ENCODE measurements around the gene GATA3. TPM values are rescaled to one million over a fixed set of nuclear protein-coding genes. Genes with fewer than 3 reads are reported as not detected.

The GATA3 gene
- total RNA-seq, 2 experiments from 2014 or later, result 24.4 to 27.2 TPM

- no peak overlapping the region for H3K4me3 Mint-ChIP-seq
- ChIA-PET POLR2A (no interaction called here), CTCF (no interaction called here)
- H3K36me3 Mint-ChIP-seq (ENCODE audit: low read depth), result no peaks in the 10 kb centered on the region
- H3K4me1 Mint-ChIP-seq (ENCODE audit: low read depth), result peaks cover 20% of the 10 kb centered on the region
- H3K27me3 Mint-ChIP-seq, result no peaks in the 10 kb centered on the region
- H3K27ac Mint-ChIP-seq, result peak overlapping the region; percentile 59
- ATAC-seq, result peak; percentile 98
- TF ChIP-seq, protein P1, sequence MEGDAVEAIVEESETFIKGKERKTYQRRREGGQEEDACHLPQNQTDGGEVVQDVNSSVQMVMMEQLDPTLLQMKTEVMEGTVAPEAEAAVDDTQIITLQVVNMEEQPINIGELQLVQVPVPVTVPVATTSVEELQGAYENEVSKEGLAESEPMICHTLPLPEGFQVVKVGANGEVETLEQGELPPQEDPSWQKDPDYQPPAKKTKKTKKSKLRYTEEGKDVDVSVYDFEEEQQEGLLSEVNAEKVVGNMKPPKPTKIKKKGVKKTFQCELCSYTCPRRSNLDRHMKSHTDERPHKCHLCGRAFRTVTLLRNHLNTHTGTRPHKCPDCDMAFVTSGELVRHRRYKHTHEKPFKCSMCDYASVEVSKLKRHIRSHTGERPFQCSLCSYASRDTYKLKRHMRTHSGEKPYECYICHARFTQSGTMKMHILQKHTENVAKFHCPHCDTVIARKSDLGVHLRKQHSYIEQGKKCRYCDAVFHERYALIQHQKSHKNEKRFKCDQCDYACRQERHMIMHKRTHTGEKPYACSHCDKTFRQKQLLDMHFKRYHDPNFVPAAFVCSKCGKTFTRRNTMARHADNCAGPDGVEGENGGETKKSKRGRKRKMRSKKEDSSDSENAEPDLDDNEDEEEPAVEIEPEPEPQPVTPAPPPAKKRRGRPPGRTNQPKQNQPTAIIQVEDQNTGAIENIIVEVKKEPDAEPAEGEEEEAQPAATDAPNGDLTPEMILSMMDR (IDR thresholded peaks at IDR 0.05), result no peak
- intact Hi-C loops (cut with micrococcal nuclease), result no loop called here
- DNase-seq, result peak; percentile 80
- H3K9me3 Mint-ChIP-seq, result no peaks in the 10 kb centered on the region
These were observed 34.0 kb downstream of the GATA3 start for GRCh38 chr10:8088504-8088903.

DNA sequence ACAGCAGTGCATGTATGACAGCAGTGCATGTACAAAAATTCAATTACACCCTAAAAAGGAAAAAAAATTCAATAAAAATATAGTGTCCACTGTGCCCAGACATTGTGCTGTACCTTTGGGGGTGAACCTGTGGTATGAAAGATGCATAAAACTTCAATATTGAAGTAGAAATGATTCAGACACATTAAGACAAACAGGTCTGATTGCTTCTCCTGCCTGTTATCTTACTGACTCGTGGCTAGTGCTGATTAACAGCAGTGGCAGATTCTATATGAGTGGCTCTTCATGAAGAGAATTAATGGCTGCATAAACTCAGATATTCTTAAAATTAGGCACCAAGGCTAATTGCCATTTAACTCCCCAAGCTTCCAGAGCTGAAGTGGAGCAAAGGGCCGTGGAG is 37.9 kb downstream of the GATA3 start:
- Mint-ChIP-seq H3K9me3 (peaks cover 1% of the 10 kb centered on the region), H3K36me3 (ENCODE audit: low read depth) (no peaks in the 10 kb centered on the region), H3K4me1 (ENCODE audit: low read depth) (peaks cover 11% of the 10 kb centered on the region), H3K4me3 (no peak overlapping the region), H3K27me3 (no peaks in the 10 kb centered on the region), H3K27ac (no peak overlapping the region)
- intact Hi-C loops (cut with micrococcal nuclease), result no loop called here
- ChIA-PET CTCF (no interaction called here), POLR2A (no interaction called here)
- DNase-seq, result no peak
- no peak for ATAC-seq
- TF ChIP-seq, protein P1 (IDR thresholded peaks at IDR 0.05), result no peak

DNA sequence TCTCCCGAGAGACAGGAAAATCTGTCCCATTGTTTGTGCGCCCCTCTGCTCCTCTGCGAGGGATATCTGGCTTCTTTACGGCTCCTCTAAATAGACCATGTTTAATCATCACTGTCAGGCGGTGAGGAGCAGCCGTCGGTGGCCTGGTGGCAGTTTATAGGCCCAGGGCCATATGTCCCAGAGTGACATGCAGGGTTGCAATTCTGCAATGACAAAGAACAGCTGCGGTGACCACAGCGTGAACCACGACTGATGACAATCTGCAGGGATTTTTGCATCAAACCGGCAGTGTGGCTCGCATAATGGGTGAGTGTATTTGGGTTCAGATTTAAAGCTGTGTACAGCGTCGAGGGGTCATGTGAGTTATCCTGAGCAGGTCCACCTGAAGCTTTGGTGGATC is 41.5 kb downstream of the GATA3 start:
- no peaks in the 10 kb centered on the region for H3K27me3 Mint-ChIP-seq
- no peaks in the 10 kb centered on the region for H3K36me3 Mint-ChIP-seq (ENCODE audit: low read depth)
- H3K4me1 Mint-ChIP-seq (ENCODE audit: low read depth), result no peaks in the 10 kb centered on the region
- intact Hi-C loops (cut with micrococcal nuclease), result no loop called here
- POLR2A ChIA-PET, result no interaction called here
- DNase-seq (peak; percentile 43), ATAC-seq (no peak)
- H3K27ac Mint-ChIP-seq, result no peak overlapping the region
- peaks cover 1% of the 10 kb centered on the region for H3K9me3 Mint-ChIP-seq
- TF ChIP-seq, protein P1 (IDR thresholded peaks at IDR 0.05), result no peak
- H3K4me3 Mint-ChIP-seq, result no peak overlapping the region
- CTCF ChIA-PET, result no interaction called here

DNA sequence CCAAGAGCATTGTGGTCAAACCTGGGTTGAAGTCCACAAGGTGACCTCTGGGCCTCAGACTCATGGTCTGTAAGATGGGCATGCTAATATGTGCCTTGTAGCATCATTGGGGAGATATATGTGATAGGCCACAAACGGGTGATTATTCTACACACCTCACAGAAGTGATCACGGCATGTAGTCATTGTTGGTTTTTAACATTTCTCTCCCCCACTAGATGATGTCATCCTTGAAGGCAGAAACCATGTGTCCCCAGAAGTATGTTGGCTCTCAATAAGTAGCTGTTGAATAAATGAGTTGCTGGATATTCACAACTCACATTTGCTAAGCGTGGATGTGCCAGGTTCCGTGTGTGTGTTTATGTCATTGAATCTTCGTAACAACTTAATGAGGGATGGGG is 42.4 kb downstream of the GATA3 start:
- TF ChIP-seq, protein P1 (IDR thresholded peaks at IDR 0.05), result no peak
- H3K36me3 Mint-ChIP-seq (ENCODE audit: low read depth), result no peaks in the 10 kb centered on the region
- POLR2A ChIA-PET, result no interaction called here
- no peak for DNase-seq
- no peak overlapping the region for H3K4me3 Mint-ChIP-seq
- H3K27me3 Mint-ChIP-seq, result no peaks in the 10 kb centered on the region
- no peaks in the 10 kb centered on the region for H3K4me1 Mint-ChIP-seq (ENCODE audit: low read depth)
- peak; percentile 58 for ATAC-seq
- no peak overlapping the region for H3K27ac Mint-ChIP-seq
- H3K9me3 Mint-ChIP-seq, result peaks cover 1% of the 10 kb centered on the region
- intact Hi-C loops (cut with micrococcal nuclease), result no loop called here
- CTCF ChIA-PET, result no interaction called here

DNA sequence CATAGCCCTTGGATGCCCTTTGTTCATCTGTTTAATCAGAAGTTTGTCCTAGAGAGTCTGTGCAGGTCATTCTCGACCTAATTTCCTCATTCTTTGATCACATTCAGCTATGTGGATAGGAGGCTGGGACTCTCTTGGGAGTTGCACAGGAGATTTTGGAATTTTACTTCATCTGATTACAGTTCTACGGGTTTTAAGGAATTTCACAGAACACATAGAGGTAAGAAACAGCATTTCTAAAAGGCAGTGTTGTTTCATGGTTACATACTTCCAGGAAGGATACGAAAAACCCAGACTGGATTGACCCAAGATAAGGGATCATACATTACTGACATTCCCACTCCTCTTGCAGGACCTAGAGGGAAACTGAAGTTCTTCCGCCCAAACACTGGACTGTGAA is 45.9 kb downstream of the GATA3 start:
- DNase-seq (no peak), ATAC-seq (no peak)
- no peak overlapping the region for H3K4me3 Mint-ChIP-seq
- peaks cover 9% of the 10 kb centered on the region for H3K4me1 Mint-ChIP-seq (ENCODE audit: low read depth)
- TF ChIP-seq, protein P1 (IDR thresholded peaks at IDR 0.05), result no peak
- H3K36me3 Mint-ChIP-seq (ENCODE audit: low read depth), result no peaks in the 10 kb centered on the region
- no peaks in the 10 kb centered on the region for H3K27me3 Mint-ChIP-seq
- intact Hi-C loops (cut with micrococcal nuclease), result no loop called here
- CTCF ChIA-PET, result no interaction called here
- POLR2A ChIA-PET, result no interaction called here
- no peak overlapping the region for H3K27ac Mint-ChIP-seq
- peaks cover 1% of the 10 kb centered on the region for H3K9me3 Mint-ChIP-seq

Data from activated CD8-positive, alpha-beta T cell treated with anti-CD3 and anti-CD28 coated beads for 36 hours (primary cell).